ENCODE measurements around the gene TNRC6B.

Gene TNRC6B

GRCh38 chr22:40177738-40178416 lies at the start of gene TNRC6B:
TNRC6B (plus strand) TSS chr22:40177925; CDS start chr22:40178136, 211 bp downstream.
- no peaks in the 10 kb centered on the region for H3K36me3 Mint-ChIP-seq (ENCODE audit: low read depth)
- peaks cover 51% of the 10 kb centered on the region for H3K4me1 Mint-ChIP-seq
- no peaks in the 10 kb centered on the region for H3K9me3 Mint-ChIP-seq

DNA sequence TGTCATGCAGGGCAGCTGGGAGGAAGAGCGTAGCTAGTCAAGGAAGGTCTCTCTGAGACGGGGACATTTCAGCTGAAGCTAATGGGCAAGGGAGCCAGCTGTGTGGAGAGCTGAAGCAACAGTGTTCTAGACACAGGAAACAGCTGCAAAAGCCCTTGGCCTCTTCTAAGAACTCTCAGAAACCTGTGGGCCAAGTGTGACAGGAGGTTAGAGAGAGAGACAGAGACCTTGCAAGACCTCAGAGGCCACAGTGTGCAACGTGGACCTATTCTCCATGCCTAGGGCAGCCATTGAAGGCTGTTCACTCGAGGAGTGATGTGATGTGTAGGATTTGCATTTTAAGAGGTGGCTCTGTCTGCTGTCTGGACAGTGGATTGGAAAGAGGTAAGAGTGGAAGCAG lies 48.7 kb upstream of the TNRC6B start:
- Mint-ChIP-seq H3K27me3 (ENCODE audit: low read depth) (no peaks in the 10 kb centered on the region), H3K27ac (no peak overlapping the region), H3K4me3 (no peak overlapping the region), H3K9me3 (no peaks in the 10 kb centered on the region), H3K4me1 (peaks cover 10% of the 10 kb centered on the region), H3K36me3 (ENCODE audit: low read depth) (peaks cover 14% of the 10 kb centered on the region)
- TF ChIP-seq, protein P1, sequence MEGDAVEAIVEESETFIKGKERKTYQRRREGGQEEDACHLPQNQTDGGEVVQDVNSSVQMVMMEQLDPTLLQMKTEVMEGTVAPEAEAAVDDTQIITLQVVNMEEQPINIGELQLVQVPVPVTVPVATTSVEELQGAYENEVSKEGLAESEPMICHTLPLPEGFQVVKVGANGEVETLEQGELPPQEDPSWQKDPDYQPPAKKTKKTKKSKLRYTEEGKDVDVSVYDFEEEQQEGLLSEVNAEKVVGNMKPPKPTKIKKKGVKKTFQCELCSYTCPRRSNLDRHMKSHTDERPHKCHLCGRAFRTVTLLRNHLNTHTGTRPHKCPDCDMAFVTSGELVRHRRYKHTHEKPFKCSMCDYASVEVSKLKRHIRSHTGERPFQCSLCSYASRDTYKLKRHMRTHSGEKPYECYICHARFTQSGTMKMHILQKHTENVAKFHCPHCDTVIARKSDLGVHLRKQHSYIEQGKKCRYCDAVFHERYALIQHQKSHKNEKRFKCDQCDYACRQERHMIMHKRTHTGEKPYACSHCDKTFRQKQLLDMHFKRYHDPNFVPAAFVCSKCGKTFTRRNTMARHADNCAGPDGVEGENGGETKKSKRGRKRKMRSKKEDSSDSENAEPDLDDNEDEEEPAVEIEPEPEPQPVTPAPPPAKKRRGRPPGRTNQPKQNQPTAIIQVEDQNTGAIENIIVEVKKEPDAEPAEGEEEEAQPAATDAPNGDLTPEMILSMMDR (IDR thresholded peaks at IDR 0.05; ENCODE audit: unreplicated experiment in 3 of 3), result no peak

More at GRCh38 chr22:40177738-40178416, at the start of gene TNRC6B:
- TF ChIP-seq, protein P1 (IDR thresholded peaks at IDR 0.05; ENCODE audit: unreplicated experiment in 3 of 3), result no peak
- H3K27me3 Mint-ChIP-seq (ENCODE audit: low read depth), result no peaks in the 10 kb centered on the region
- peak within 1 kb of the TSS; percentile 94 to 97 (median 95) for H3K27ac Mint-ChIP-seq
- peak within 1 kb of the TSS; percentile 86 to 93 (median 92) for H3K4me3 Mint-ChIP-seq

DNA sequence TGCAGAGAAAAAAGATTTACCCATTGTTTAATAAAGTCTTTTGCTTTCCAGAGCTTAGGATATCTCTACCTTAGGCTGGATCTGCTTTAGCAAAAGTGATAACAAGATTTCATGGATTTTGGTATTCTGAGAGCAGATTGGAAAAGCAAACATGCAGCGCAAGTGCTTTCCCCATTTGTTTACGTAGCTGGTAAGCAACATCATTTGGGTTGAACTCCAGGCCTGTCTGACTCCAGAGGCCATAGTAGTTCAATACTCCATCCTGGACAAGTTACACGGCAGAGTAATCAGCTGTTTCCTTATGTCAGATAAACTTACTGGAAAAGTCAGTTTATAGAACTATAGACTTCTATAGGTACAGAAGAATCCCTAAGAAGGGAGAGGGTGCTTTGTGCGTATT lies 40.6 kb upstream of the TNRC6B start:
- Mint-ChIP-seq H3K4me3 (no peak overlapping the region), H3K27ac (no peak overlapping the region), H3K9me3 (no peaks in the 10 kb centered on the region), H3K27me3 (ENCODE audit: low read depth) (no peaks in the 10 kb centered on the region), H3K36me3 (ENCODE audit: low read depth) (peaks cover 17% of the 10 kb centered on the region), H3K4me1 (no peaks in the 10 kb centered on the region)
- TF ChIP-seq, protein P1 (IDR thresholded peaks at IDR 0.05; ENCODE audit: unreplicated experiment in 3 of 3), result no peak

GRCh38 chr22:40138866-40139265 lies 38.9 kb upstream of the TNRC6B start:
- Mint-ChIP-seq H3K27me3 (ENCODE audit: low read depth) (no peaks in the 10 kb centered on the region), H3K4me1 (no peaks in the 10 kb centered on the region), H3K27ac (no peak overlapping the region), H3K4me3 (no peak overlapping the region), H3K36me3 (ENCODE audit: low read depth) (peaks cover 17% of the 10 kb centered on the region), H3K9me3 (no peaks in the 10 kb centered on the region)
- TF ChIP-seq, protein P1 (IDR thresholded peaks at IDR 0.05; ENCODE audit: unreplicated experiment in 3 of 3), result no peak

DNA sequence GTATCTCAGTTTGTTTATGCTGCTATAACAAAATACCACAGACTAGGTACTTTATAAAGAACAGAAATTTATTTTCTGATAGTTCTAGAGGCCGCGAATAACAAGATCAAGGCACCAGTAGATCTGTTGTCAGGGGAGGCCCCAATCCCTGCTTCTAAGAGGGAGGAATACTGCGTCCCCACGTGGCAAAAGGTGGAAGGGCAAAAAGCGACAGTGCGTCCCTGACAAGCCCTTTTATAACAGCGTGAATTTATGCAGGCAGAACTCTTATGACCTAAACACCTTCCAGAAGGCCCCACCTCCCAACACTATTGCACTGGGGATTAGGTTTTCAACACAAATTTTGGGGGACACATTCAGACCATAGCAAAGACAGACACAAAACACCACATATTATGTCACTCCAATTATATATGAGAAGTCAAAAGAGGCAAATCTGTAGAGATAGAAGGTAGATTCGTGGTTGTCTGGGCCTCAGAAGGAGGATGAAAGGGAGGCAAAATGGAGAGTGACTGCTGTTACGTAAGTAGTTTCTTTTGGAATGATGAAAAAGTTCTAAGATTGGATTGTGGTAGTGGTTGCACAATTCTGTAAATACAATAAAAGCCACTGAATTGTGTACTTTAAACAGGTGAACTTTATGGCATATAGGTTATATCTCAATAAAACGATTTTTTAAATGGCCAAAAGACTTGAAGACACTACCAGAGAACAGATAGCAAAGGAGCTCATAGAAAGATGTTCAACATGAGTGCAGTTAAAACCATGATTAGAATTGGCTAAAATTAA lies 30.1 kb upstream of the TNRC6B start:
- no peaks in the 10 kb centered on the region for H3K4me1 Mint-ChIP-seq
- H3K27me3 Mint-ChIP-seq (ENCODE audit: low read depth), result no peaks in the 10 kb centered on the region
- peaks cover 7% of the 10 kb centered on the region for H3K9me3 Mint-ChIP-seq
- H3K27ac Mint-ChIP-seq, result no peak overlapping the region
- peaks cover 41% of the 10 kb centered on the region for H3K36me3 Mint-ChIP-seq (ENCODE audit: low read depth)
- no peak overlapping the region for H3K4me3 Mint-ChIP-seq
- TF ChIP-seq, protein P1 (IDR thresholded peaks at IDR 0.05; ENCODE audit: unreplicated experiment in 3 of 3), result no peak

All from nephron (organoid).